AG04450 (cell line): Measurements from ENCODE around the gene RNF32. TPM values are rescaled to one million over a fixed set of nuclear protein-coding genes. Genes with fewer than 3 reads are reported as not detected.

Experiments
- CTCF ChIA-PET: fragments of 300-600, 350-600 bp; formaldehyde crosslinking; extraction: SDS; loops from one replicate; lab custom pipeline; 2022; ENCODE audit warnings: antibody characterized with exemption, inconsistent platforms; lab: Charles Lee
- POLR2A ChIA-PET: fragments of 350-600 bp; formaldehyde crosslinking; extraction: SDS; loops from one replicate; lab custom pipeline; 2021; ENCODE audit warnings: antibody characterized with exemption, inconsistent platforms; lab: Yijun Ruan, JAX
- DNase-seq: peaks from one replicate; pipeline ENCODE4 v3.0.0-alpha.2; 2011; ENCODE audit warnings: low read depth, low spot score
- H3K27ac ChIP-seq: one replicate; pipeline ENCODE4 v1.5.1; 2012; ENCODE audit warnings: low read depth, low read length, control low read depth
- H3K27me3 ChIP-seq: one replicate; pipeline ENCODE4 v1.6.0; 2012; ENCODE audit warnings: low read length; ENCODE audit not compliant: control insufficient read depth, insufficient read depth
- H3K4me3 ChIP-seq: 2 replicates; pipeline ENCODE4 v1.5.1; 2011; ENCODE audit warnings: mild to moderate bottlenecking, low read depth, low read length, control low read depth
- H3K9me3 ChIP-seq: 2 replicates; pipeline ENCODE4 v1.5.1; 2012; ENCODE audit warnings: low read length; ENCODE audit not compliant: control insufficient read depth, insufficient read depth
- polyA plus RNA-seq: library from polyadenylated mRNA; depleted of rRNA; stranded (reverse); fragments of >200 nt; gene quantifications from 2 replicates; pipeline ENCODE4 v1.2.3, GENCODE V29; 2011
- TF ChIP-seq, protein P1 (sequence below): IDR thresholded peaks from 2 replicates; pipeline ENCODE4 v1.5.1; 2011; ENCODE audit warnings: low read depth, low read length, control low read depth, inconsistent platforms

Gene RNF32
- polyA plus RNA-seq, 1 experiment, result 1.3 TPM

DNA sequence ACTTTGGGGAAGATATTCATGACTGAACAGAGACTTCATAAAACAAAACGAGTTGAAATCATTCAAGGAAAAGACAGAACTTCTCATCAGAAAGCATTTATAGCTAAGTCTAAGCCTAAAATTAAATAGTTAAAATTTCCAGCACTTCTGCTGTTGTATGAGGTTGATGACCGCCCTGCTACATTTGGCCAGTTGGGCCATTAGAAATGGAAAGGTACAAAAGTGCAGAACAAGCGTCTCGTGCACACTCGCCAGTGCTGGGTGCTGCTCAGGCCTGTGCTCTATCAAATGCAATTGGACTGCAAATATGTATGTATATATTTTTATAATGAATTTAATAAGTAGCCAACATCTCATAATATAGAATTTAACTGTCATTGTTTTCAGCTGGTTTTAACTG lies 34.4 kb upstream of the RNF32 start:
- Histone ChIP-seq H3K4me3 (no peak overlapping the region), H3K27ac (no peak overlapping the region), H3K27me3 (no peaks in the 10 kb centered on the region), H3K9me3 (peaks cover 12% of the 10 kb centered on the region; the same call in 1 of the 2 replicates)
- TF ChIP-seq, protein P1, sequence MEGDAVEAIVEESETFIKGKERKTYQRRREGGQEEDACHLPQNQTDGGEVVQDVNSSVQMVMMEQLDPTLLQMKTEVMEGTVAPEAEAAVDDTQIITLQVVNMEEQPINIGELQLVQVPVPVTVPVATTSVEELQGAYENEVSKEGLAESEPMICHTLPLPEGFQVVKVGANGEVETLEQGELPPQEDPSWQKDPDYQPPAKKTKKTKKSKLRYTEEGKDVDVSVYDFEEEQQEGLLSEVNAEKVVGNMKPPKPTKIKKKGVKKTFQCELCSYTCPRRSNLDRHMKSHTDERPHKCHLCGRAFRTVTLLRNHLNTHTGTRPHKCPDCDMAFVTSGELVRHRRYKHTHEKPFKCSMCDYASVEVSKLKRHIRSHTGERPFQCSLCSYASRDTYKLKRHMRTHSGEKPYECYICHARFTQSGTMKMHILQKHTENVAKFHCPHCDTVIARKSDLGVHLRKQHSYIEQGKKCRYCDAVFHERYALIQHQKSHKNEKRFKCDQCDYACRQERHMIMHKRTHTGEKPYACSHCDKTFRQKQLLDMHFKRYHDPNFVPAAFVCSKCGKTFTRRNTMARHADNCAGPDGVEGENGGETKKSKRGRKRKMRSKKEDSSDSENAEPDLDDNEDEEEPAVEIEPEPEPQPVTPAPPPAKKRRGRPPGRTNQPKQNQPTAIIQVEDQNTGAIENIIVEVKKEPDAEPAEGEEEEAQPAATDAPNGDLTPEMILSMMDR, result no peak
- ChIA-PET POLR2A (no interaction called here), CTCF (no interaction called here)
- no peak for DNase-seq

DNA sequence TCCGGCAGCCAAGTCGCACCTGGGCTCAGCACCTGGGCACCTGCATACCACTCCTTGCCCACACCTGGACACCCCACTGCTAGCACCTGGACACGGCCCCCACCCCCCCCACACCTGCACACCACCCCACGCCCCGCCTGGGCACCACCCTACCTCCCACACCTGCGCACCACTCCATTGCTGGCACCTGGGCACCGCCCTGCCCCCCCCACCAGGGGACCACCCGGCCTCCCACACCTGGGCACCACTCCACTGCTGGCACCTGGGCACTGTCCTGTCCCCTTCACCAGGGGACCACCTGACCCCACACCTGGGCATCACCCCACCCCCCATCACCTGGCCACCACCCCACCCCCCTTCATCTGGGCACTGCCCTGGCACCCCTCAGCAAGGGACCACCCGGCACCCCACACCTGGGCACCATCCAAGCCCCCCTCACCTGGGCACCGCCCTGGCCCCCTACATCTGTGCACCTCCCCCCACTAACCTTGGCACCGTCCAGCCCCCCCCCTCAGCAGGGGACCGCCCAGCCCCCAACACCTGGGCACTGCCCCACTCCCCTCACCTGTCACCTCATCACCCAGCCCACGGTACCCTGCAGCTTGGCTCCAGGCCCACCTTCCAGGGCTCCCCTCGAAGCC lies 33.8 kb upstream of the RNF32 start:
- no peak overlapping the region for H3K4me3 ChIP-seq
- no peak overlapping the region for H3K27ac ChIP-seq
- TF ChIP-seq, protein P1, result no peak
- H3K27me3 ChIP-seq, result no peaks in the 10 kb centered on the region
- H3K9me3 ChIP-seq, result peaks cover 12% of the 10 kb centered on the region; the same call in 1 of the 2 replicates
- ChIA-PET CTCF (no interaction called here), POLR2A (no interaction called here)
- no peak for DNase-seq

DNA sequence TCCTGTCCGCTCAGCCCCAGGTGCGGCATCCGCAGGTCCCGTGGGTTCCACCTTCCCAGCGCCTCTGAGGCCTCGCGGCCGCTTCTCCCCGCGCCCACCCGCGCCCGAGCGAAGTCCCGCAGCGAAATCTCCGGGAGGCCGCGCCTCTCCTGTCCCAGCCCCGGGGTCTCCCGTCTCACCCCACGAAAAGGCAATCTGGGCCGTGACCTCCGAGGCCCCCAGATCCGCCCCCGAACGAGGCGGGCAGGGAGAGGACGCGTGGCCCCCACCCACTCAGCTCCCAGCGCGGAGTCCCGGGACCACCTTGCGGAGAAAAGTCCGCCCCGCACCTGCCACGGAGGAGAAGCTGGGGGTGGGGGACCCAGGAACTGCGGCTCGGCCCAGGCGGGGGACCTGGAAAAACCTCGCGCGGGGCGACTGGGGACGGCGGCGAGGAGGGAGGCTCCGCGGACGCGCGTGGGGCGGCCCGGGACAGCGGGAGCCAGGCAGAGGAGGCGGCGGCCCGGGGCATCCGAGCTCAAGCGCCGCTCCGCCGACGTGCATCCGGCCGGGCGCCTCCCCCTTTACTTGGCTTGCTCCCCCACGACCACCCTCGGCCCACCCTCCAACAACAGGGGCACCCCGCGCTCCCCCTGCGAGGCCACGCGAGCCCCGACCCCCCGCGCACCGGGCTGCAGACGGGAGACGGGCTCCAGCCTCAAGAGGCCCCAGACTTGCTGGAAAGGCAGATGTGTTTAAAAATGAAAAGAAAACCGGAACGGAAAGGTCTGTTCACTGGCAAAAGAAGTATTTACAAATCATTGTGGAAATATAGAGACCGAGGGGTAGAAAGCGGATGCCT lies 33.0 kb upstream of the RNF32 start:
- TF ChIP-seq, protein P1, result no peak
- H3K27ac ChIP-seq, result no peak overlapping the region
- ChIA-PET CTCF (no interaction called here), POLR2A (no interaction called here)
- H3K27me3 ChIP-seq, result no peaks in the 10 kb centered on the region
- peak overlapping the region; percentile 29 for H3K4me3 ChIP-seq
- H3K9me3 ChIP-seq, result peaks cover 12% of the 10 kb centered on the region; the same call in 1 of the 2 replicates
- no peak for DNase-seq

DNA sequence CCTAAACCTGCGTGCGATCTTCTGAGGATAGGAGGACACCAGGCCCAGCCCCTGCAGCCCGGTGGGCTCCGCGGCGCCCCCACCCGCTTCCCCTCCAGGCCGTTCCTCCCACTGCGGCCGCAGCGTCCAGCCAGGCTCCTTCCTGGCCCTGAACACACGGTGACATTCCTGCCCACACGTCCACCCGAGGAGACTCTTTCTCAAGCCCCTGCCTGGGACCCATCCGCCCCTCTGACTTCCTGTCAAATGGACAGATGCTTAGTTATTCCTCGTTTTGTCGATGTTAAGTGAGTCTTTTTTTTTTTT lies 32.4 kb upstream of the RNF32 start:
- Histone ChIP-seq H3K27me3 (no peaks in the 10 kb centered on the region), H3K27ac (no peak overlapping the region), H3K9me3 (peaks cover 12% of the 10 kb centered on the region; the same call in 1 of the 2 replicates), H3K4me3 (peak overlapping the region; percentile 29)
- TF ChIP-seq, protein P1, result no peak
- POLR2A ChIA-PET, result no interaction called here
- DNase-seq, result no peak
- CTCF ChIA-PET, result no interaction called here
